ENCODE results near the gene FBXL22.

Gene FBXL22

GRCh38 chr15:63593705-63594671 is 3.2 kb upstream of the FBXL22 start:
- peak; percentile 21 for DNase-seq (ENCODE audit: low spot score)

DNA sequence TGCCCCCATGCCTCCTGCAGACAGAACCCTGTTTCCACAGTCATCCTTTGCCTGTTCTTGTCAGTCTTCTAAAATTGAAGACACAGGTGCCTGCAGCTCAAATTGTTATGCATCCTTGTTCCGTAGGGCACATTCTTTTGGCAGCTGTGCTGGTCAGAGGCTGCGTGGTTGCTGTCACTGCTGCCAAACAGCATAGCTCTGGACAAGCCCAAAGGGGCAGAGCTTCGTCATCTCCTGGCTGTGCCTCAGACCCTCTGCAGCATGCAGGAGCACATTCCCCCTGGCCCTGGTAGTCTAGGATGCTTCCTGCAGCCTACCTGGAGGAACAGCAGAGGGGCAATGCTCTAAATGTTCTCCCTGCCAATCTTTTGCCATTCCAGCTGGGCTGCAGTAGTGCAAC is 2.1 kb upstream of the FBXL22 start:
- DNase-seq (ENCODE audit: low spot score), result no peak

DNA sequence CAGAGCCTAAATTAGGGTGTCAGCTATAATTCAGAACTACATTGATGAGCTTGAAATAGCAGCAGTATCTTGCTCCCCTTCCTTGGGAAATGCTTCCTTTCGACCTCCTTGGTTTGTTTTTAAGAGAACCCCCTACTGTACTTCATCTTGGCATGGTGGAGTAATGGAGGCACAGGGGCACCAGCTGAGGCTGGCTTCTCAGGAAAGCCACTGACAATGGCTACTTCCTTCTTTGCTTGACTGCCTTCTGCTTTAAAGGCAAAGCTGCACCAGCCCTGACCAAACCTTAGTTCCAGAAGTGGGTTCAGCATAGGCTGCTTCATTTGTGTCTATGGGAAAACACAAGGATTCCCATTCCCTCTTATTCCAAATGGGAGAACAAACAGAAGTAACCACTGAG is 1.5 kb upstream of the FBXL22 start:
- DNase-seq (ENCODE audit: low spot score), result no peak

DNA sequence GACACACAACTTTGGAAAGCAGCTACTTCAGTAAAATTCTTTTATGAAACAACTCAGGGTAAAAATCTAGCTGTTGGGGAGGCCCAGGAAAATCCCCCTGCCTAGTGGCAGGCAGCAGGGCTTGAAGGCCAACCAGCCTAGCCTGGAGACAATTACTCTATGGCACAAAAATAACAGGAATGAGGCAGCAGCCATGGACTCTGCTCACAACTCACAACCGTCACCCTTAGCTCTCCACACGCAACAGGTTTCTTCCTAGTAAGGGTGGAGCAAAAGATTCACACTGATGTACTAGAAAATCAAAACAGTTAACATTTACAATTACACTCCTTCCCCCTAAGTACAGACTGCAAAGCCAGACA is 530 bp upstream of the FBXL22 start:
- DNase-seq (ENCODE audit: low spot score), result no peak

DNA sequence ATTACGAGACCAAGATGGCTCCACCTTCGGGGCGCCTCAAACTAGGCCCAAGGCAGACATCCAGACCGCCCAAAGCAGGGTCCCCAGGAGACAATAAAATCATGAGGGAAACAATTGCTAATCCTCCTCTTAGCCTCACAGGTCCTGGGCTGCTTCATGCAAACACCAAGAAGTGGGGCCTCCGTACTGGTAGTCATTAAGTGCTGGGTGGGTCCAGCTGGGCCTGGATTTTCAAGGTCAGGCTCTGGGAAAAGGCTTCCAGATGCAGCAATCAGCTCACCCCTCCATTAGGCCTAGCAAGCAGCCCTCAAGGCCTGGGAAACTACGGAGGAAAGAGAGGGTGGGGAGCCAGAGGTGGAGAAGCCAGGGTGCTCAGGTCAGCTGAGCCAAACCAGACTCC is 634 bp downstream of the FBXL22 start:
- no peak for DNase-seq (ENCODE audit: low spot score)

DNA sequence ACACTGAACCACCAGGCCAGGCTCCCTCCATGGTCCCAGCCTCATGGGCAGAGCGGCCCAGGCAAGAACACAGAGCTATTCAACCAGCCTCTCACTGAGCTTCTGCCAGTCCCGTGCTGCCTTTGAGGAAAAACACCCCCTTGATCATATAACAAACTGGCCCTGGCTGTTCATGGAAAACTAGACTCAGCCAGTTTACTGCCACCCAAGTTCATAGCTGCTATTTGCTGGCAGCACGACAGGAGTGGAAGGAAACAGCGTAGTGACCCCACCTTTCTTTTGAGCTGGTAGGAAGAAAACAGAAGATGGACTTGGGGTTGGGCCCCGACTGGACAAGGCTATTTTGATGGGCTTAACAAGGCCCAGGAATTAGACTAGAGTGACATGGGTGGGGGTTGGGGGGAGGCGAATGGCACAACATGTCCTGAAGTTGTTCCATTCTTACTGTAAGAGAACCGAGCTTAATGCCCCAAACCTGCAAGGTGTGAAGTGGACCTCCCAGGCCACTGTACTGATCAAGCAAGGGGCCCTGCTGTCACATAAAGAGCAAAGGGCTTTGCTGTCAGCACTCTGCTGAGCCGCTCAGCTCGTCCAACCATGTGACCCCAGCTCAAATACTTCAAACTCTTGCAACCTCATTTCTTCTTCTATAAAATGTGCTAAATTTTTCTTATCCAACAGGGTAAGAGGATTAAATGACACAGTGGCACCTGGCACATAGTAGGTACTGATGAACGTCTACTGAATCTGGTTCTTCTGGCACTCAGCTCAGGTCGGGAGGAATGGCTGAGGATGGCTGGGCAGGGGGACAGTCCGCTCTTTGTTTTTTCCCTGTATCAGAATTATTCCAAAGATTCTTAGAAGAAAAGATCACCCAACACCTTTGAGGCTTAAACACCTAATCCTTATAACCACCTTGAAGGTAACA is 1.6 kb downstream of the FBXL22 start:
- DNase-seq (ENCODE audit: low spot score), result no peak

DNA sequence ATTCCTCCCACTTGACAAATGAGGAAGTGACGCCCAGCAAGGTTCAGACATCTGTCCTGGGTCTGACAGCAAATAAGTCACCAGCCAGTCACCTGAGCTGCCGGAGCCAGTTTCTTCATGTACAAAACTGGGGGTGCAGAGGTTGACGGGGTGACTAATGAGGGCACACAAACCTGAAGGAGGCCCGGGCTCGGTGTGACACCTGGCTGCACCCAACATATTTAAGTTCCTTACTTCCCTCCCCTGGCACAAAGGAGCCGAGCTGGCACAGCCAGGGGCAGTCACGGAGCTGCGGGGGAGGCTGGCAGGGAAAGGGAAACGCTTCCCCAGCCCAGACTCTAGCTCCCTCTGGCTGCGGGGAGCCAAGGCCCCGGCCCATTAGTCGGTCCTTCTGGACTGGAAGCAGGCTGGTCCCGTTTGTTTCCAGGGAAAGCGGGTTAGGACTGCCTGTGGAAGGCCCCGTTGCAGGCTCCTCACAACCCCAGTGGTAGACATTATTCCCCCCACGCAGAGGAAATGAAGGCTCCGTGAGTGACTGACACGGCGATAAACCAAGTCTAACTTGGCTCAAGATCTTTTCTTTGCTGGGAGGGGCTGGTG is 2.3 kb downstream of the FBXL22 start:
- peak; percentile 77 for DNase-seq (ENCODE audit: low spot score)

DNA sequence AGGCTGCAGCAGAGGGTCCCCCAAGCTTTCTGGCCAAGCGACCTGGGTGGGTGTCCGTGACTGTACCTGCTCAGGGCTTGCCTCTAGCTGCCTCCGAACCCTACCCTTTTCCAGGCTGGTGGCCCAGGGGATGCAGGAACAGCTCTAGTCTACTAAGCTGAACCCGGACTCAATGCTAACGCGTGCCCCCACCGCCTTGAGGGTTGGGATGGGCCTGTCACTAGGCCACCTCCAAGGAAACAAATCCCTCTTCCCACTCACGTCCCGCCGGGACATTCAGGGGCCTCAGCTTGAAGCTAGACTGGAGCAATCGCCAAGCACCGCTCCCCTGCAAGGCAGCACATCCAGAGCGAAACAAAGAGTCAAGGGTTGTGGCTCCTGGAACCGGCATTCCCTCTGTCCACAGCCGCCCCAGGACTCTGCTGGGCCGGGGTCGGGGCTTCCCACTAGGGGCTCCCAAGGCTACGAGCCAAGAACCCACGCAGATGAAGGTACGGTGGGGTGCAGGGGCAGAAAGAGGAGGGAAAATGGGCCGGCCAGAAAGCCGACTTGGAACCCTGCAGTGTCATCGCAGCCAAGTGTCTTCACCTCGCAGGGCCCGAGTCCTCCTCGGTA is 2.9 kb downstream of the FBXL22 start:
- DNase-seq (ENCODE audit: low spot score), result no peak

DNA sequence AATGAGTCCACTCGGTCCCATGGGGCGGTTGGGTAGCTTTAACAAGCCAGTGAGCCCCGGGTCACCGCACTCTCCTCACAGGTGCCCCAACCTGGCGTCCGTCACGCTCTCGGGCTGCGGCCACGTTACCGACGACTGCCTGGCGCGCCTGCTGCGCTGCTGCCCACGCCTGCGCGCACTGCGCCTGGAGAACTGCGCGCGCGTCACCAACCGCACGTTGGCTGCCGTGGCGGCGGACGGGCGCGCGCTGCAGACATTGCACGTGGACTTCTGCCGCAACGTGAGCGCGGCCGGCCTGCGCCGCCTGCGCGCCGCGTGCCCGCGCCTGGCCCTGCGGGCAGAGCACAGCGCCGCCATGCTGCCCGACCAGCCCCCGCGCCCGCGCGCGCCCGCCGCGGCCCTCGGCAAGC is 3.4 kb downstream of the FBXL22 start:
- peak; percentile 90 for DNase-seq (ENCODE audit: low spot score)

DNA sequence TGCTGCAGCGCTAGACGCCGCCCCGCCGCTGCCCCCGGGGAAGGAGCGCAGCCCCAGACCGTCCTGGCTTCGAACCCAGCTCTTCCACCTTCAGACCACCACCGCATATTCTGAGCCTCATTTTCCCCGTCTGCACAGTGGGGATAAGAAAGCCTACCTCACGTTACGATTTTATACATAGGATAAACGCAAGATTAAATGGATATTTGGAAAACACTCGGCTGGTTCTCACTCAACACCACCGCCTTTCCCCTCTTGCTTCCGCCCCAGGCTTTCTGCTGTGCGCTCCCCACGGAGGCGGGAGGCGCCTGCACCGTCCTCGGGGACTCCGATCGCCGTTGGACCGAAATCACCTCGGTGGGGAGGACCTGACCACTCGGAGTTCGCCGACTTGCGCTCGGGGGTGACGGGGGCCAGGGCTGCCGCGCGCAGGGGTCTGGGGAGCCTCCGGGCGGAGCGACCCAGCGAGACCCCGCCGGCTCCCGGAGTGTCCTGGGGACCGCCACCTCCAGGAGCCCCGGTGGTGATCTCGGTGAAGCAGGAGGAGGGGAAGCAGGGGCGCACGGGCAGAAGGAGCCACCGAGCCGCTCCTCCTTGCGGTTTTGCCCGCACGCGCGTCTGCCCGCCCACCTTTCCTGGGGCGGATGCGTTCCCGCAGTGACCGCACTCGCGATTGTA is 4.0 kb downstream of the FBXL22 start:
- peak; percentile 46 for DNase-seq (ENCODE audit: low spot score)

GRCh38 chr15:63601704-63602185 is 4.6 kb downstream of the FBXL22 start:
- peak; percentile 60 for DNase-seq (ENCODE audit: low spot score)

GRCh38 chr15:63602595-63602994 is 5.4 kb downstream of the FBXL22 start:
- no peak for DNase-seq (ENCODE audit: low spot score)

- no peak for DNase-seq (ENCODE audit: low spot score)
Observed at GRCh38 chr15:63603516-63603915, 6.3 kb downstream of the FBXL22 start.

DNA sequence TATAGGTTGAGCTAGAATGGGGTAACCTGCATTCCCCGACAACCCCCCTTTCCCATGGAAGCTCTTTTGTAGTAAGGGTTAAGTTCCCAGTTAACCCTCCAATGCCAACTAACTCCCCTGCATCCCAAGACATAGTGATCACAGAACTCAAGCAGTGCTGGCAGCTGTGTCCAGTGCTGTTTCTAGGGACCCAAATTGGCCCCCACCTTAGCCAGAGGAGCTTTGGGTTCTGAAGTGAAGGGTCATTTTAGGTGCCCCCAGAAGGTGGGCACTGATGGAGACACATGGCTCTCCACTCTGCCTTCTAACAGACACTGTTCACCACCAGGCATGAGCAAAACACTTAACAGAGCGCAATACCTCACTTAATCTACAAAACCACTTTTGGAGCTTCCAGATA is 7.1 kb downstream of the FBXL22 start:
- no peak for DNase-seq (ENCODE audit: low spot score)

DNA sequence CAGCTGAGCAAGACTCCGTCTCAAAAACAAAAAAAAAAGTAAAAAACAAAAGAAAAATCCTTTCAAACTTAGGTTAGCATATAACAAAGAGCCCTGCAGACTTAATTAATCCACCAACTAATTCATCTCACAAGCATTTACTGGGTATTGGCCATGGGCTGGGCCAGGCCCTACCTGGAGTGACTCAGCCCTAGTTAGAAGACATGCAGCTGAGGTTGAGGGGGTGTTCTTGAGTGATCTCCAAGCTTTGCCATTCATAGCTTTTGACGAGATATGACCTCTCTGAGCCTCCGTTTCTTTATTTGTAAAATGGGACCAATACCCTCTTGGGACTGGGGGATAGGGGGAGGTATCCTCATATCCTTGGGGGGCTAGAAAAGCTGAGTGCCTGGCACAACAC is 7.8 kb downstream of the FBXL22 start:
- no peak for DNase-seq (ENCODE audit: low spot score)

GRCh38 chr15:63605816-63606215 is 8.6 kb downstream of the FBXL22 start:
- peak; percentile 43 for DNase-seq (ENCODE audit: low spot score)

- no peak for DNase-seq (ENCODE audit: low spot score)
Observed at GRCh38 chr15:63606308-63606707, 9.1 kb downstream of the FBXL22 start.

- no peak for DNase-seq (ENCODE audit: low spot score)
Observed at GRCh38 chr15:63608989-63609388, 11.8 kb downstream of the FBXL22 start.

DNA sequence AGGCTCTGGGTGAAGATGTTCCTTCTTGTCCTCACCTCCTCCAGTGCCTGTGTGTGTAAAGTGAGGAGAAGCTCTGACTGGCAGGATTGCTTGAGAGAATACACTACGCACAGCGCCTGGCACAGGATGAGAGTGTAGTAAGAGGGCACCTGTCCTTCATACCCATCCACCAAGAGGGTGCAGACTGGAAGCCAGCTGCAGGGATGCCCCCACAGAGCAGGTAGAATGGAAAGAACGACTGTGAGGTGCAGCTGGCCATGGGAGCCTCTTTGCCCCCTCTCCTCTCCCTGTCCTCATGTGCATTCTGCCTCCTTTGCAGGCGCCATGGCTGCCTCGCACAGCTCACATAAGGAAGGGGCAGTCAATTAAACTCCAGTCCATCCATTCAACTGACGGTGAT is 12.3 kb downstream of the FBXL22 start:
- DNase-seq (ENCODE audit: low spot score), result no peak

- DNase-seq (ENCODE audit: low spot score), result peak; percentile 79
Observed at GRCh38 chr15:63610209-63610841, 13.1 kb downstream of the FBXL22 start.

DNA sequence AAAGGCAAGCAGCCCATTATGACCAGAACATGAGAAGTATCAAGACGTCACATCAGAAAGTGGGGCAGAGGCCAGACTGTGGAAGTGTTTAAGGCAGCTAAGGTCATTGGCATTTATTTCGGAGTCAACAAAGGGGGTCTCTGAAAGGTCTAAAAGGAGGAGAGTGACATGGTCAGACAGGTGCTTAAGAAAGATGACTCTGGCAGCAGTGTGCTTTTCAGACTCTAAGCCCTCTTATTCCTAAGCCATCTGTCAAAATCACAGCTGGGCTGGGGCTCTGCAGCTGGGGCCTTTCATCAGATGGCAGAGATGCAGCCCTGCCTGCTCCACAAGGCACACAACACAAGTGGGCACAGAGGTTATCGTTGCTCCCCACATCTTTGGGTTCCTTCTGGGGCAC is 14.0 kb downstream of the FBXL22 start:
- no peak for DNase-seq (ENCODE audit: low spot score)
